HG03066 (cell line): ENCODE results near the gene KLF15.

Experiments
- ATAC-seq: cut with Tn5 transposase; IDR thresholded peaks from one replicate; pipeline ENCODE4 v1.9.1; 2021; ENCODE audit warnings: low read depth; ENCODE audit not compliant: unreplicated experiment

Gene KLF15

DNA sequence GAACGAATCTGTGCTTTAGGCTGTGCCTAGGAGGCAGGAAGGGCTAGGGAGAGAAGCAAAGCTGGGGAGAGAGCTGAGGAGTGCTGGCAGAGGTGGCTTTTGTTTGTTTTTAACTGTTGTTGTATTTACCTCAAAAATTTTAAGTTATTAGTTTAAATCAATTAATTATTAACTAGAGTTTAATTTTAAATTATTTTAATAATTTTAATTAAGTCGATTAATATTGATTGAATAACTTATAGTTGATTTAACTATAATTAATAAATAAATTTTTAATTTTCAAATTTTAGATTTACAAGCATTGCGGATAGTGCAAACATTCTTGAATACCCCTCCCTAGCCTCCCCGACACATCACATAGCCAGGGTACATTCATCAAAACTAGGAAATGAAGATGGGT, 30.6 kb downstream of the KLF15 start:
- ATAC-seq: no peak

DNA sequence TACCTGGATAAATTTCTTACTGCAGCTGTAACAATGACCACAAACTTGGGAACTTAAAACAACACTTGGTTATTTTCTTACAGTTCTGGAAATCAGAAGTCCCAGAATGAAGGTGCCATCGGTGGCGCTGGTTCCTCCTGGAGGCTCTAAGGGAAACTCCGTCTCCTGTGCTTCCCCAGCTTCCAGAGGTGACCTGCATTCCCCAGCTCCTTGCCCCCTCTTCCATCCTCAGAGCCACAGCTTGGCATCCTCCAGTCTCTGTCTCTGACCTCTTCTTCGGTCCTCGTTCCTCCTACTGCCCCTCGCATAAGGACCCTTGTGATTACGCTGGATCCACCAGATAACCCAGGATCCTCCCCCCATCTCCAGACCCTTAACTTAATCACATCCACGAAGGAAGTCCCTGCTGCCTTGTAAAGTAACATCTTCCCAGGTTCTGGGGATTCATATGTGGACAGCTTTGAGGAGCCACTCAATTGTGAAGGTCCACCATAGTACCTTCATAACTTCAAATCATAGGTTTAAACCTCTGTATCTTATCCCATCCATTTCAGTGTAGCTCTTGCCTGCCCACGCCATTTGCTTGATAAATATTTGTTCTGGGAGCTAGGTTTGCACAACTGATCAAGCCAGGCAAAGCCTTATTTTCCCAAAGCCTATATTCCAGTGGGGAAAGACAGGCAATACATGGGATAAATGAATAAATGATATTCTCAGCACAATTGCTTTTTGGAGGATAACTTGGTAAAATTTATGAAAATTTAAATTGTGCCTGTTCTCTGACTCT, 34.8 kb downstream of the KLF15 start:
- no peak for ATAC-seq

DNA sequence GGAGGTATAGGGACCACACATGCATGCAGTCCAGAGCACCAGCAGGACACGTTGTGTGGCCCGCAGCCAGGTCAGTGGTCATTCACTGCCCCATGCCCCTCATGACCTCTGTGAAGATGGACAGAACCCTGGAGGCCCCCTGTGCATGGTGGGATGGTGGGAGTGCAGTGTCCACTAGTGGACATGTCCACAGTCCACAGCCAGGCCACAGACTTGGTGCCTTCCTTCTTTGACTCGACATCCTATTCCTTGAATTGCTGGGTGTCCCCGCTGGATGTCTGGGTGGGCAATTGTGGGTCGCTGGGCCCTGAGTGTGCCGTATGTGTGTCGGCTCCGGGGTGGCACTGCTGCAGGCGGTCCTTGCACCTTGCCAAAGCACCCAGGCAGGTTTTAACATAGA, 35.7 kb downstream of the KLF15 start:
- no peak for ATAC-seq

DNA sequence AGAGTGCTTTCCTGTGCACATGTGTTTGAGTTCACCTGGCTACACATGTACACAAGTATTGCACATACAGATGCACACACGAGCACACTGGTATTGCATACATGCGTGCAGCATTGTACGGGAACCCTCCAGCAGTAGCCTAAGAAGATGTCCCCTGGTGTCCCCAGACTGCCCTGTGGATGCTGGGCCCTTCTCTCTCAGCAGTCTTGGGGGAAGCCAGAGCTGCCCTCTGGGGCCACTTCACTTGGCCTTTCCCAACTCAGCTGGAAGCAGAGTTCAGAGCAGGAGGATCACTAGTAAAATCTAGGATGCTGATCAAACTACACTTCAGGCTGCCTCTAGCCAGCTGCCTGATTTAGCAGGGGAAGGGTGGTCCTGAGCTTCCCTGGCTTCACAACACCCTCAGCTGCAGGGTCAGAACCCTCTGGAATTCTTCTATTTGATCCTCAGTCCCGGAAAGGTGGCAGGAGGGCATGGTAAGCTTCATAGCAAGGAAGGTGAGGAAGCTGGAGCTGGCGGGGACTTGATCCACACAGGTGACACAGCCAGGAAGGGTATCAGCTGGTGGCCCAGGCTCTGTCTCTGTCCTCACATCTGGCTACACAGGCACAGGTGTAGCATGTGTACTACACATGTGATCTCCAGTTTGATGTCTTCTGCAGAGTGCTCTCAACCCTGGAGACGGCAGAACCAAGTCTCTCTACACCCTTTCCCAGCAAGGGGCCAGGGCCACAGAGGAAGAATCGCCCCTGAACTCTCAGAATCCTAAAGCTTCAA, 36.5 kb downstream of the KLF15 start:
- no peak for ATAC-seq

DNA sequence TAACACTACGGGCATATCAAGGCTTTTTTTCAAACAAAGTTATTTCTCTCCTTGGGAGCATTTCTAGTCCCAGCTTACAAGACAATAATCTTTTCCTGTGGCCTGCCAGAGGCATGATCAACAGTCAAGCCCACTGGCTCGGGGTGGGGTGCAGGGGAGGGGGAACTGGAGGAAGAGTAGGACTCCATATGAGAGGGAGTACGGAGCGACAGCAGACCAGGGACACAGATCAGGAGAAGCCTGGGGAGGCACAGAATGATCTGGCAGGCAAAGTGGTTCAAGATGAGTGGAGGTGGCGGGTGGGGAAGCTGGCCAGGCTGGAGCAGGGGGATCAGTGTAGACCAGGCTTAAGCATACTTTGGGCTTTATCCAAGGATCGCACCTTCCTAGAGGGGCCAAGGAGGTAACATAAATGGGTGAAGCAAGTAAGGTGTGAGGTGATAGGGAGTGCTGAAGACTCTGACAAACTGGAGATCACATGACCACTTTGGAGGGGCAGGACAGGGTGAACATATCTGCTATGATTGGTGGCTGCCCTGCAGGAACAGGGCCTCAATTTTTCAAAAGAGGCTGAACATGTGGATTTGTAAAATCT, 37.4 kb downstream of the KLF15 start:
- no peak for ATAC-seq

DNA sequence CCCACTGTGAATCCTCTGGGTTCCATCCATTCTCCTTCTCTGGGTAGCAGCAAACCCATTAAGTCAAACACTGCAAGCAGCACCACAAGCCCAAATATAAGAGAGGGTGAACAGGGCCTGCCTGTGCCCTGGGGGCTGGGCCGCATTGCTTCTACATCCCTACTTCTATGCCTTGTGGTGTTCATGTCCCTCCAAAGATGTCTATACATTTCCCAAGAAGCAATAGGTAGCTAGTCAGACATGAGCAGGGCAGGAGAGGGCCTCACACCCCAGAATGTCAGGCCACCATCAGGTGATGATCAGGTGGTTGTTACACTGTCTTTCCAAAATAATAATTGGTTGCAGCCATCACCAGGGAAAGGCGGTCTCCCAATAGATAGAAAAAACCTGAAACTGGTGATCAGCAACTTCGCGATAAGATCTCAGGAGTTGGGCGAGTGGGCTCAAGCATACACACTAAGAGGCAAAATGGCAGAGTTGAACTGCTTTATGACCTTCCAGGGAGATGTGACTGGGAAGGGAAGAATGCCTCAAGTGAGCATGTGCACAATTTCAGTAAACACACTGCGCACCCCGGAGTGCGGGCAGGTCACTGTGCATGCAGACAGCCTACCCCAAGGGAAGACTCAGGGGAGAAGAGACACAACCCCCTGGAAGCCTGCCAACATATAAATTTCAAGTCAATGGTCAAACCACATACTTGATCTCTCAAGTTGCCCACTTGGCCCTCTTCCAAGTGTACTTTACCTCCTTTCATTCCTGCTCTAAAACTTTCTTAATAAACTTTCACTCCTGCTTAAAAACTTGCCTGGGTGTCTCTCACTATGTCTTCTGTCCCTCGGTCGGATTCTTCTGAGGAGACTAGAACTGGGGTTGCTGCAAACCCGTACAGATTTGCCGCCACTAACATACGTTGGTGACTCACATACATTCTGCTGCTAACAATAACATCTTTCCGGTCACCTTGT, 39.9 kb downstream of the KLF15 start:
- ATAC-seq: no peak

GRCh38 chr3:126316501-126316939, 40.7 kb downstream of the KLF15 start:
- ATAC-seq: no peak

GRCh38 chr3:126316031-126316461, 41.2 kb downstream of the KLF15 start:
- no peak for ATAC-seq

GRCh38 chr3:126314790-126315658, 42.2 kb downstream of the KLF15 start:
- ATAC-seq: no peak

GRCh38 chr3:126314305-126314789, 42.9 kb downstream of the KLF15 start:
- ATAC-seq: no peak

DNA sequence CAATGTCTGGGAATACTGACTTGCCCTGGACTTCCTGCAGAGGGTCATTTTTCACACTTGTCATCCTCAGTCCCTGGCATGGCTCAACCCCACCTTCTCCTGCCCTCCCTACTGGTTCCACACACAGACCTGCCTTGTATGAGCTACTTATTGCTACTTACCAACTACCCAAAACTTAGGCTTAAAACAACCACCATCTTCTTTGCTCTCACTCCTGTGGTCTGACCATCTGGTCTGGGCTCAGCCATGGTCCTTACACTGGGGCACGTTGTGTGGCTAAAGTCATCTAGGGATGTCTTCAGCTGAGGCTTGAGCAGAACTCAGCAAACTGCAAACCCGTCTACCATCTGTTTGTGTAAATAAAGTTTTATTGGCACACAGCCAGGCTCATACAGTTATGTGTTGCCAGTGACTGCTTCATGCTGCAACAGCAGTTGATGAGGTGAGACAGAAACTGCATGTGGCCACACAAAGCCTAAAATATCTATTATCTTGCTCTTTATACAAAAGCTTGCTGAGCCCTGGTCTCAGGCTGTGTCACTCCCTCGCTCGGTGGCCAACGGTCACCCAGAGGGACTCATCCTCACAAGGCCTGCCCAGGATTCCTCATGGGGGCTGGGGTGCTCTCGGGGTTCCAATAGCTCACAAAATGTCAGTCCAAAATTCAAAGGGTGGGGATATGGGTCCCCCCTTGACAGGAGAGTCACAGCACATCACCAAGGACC, 43.5 kb downstream of the KLF15 start:
- ATAC-seq: no peak

DNA sequence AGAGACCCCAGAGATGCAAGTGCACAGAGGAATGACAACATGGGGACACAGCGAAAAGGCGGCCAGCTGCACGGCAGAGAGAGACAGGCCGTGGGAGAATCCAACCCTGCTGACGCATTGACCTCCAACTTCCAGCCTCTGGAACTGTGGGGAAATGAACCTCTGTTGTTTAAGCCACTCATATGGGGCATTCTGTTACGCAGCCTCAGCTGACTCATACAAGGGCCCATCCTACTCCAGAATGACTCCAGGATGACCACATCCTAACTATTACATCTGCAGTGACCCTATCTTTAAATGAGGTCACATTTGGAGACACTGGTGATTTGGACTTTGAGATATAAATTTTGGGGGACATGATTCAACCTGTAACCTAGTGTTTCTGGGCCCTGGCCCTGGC, 44.0 kb downstream of the KLF15 start:
- ATAC-seq: no peak

DNA sequence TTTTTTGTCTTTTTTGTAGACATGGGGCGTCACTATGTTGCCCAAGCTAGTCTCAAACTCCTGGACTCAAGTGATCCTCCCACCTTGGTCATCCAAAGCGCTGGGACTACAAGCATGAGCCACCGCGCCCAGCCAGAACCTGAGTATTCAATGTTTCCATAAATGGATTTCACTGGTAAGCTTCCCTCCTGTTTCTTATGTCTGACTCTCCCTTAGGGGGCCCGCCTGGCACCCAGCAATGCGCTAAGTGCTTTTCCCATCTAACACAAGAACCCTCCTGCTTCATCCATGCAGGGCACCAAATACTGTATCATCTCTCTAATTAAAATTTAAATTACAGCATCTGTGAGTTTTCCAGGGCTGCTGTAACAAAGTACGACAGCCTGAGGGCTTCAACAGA, 44.9 kb downstream of the KLF15 start:
- no peak for ATAC-seq

- ATAC-seq: no peak
Observed at GRCh38 chr3:126311338-126311978, 45.8 kb downstream of the KLF15 start.

DNA sequence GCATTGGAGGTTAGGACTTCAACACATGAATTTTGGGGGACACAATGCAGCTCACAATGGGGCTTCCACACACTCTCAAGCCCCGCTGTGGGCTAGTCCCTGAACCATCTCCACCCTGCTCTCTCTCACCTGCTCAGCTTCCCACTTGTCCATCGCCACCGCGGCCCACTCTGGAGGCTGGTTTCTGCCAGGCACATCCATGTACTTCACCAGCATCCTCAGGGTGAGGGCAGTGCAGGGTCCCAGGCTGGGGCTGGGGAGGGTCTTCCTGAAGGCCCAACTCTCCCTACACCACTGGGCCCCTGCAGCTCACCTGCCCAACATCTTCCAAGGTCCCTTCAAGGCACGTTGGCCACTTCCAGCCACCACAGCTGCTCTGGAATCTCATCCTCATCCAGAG, 46.4 kb downstream of the KLF15 start:
- ATAC-seq: no peak

- ATAC-seq: no peak
Observed at GRCh38 chr3:126309861-126310655, 47.1 kb downstream of the KLF15 start.

DNA sequence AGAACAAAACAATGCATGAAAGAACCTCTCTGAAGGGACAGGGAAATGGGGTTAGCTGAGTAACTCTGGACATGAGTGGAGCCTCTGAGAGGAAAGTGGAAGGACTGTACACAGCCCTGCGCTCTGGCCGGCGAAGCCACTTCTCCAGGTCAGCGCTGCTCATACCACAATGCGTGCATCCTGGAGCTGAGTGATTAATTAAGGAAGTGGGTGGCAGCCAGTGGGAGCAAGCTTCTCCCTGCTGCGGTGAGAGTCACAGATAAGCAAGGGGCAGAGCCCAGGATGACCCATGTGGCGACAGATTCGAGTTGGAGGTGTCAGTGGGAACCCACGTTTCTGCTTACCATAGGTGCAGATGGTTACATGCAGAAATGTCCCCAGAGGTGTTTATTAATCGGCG, 48.0 kb downstream of the KLF15 start:
- no peak for ATAC-seq
